GM12875 (cell line): ENCODE results near the gene OR7A10.

ENCODE experiments used
- H3K4me3 ChIP-seq: one replicate; pipeline ENCODE4 v1.5.1; 2011; ENCODE audit warnings: low read depth, low read length, control low read depth
- TF ChIP-seq, protein P1 (sequence below): IDR thresholded peaks from 2 replicates; pipeline ENCODE4 v1.5.1; 2011; ENCODE audit warnings: low read depth, mild to moderate bottlenecking, control low read depth, inconsistent platforms, low read length, moderate library complexity, borderline replicate concordance; ENCODE audit not compliant: insufficient read depth

Gene OR7A10

DNA sequence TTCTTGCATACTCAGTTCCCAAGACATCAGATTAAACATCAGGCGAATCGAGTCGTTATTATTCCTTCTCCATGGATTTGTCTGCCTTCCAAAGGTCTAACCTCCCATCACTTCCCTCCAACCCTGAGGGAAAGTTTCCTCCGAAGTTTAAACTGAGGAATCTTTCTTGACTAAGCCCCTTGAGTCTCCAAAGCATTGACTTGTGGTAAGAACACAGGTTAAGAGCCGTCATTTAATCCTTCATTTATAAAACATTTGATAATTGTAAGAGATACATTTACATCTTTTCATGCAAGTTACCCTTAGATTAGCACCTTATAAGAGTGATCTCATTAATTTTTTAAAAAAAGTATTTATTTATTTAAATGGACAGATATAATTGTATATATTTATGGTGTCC, at the start of gene OR7A10:
OR7A10 (minus strand) TSS at position 101 of the 400 bp plus-strand sequence. CDS start 7,045 bp downstream, outside the sequence.
- TF ChIP-seq, protein P1, sequence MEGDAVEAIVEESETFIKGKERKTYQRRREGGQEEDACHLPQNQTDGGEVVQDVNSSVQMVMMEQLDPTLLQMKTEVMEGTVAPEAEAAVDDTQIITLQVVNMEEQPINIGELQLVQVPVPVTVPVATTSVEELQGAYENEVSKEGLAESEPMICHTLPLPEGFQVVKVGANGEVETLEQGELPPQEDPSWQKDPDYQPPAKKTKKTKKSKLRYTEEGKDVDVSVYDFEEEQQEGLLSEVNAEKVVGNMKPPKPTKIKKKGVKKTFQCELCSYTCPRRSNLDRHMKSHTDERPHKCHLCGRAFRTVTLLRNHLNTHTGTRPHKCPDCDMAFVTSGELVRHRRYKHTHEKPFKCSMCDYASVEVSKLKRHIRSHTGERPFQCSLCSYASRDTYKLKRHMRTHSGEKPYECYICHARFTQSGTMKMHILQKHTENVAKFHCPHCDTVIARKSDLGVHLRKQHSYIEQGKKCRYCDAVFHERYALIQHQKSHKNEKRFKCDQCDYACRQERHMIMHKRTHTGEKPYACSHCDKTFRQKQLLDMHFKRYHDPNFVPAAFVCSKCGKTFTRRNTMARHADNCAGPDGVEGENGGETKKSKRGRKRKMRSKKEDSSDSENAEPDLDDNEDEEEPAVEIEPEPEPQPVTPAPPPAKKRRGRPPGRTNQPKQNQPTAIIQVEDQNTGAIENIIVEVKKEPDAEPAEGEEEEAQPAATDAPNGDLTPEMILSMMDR = no peak
- H3K4me3 ChIP-seq = no peak within 1 kb of the TSS

DNA sequence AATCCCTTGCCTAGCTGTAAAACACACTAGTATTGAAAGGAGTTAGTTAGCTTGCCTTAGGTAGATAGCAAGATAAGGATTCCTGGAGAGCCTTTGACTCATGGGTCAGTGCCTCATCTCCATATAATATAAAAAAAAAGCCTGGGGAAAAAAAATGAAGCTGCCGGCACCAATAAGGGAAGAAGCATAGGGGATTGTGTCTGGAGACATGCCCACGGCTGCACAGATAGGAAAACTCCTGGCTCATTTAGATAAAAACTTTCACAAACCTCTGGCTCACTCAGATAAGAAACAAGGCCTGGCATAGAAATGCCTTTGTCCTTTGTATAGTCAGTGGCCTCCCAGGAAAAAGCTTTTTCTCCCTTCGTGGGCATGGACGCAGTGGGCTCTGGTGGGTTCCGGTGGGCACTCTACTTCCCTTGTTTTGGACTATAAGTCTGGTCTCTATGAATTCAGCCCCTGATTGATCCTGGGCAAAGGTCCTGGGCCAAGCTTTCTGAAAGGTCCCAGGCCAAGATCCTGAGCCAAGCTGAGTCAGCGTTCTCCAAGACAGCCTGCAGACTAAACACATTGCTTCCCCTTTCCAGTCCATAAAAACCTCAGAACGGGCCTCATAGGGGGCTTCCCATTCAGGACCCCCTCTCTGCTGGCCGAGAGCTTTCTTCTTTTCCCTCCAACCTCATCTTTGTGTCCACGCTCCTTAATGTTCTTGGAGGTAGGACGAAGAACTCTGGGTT, 42.1 kb upstream of the OR7A10 start:
- no peak overlapping the region for H3K4me3 ChIP-seq
- TF ChIP-seq, protein P1 = no peak

DNA sequence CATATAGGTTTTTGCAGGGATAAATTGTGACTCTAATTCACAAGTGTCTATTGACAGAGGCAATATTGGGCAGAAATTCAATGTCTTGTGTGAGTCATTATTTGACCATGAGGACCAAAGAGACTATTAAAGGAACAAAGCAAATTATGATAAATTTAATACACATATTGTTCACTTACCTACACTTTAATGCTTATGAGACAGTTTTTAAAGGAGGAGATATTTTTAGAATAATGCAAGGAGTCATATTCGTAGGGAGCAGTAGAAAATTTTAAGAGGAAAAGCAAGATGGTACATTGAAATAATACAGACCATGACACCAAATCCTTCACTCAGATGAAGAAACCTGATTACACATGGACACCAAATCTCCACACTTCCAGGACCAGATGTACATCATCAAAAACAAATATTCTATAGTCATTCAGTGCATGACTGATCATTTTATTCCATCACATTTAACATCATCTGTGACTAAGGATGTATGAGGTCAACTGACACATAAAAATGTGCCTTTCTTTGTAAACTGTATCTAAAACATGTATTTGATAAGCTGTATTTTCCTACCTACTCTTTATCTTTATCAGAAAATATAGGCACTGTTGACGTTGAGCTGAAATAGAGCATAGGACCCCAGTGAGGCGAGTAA, 41.4 kb upstream of the OR7A10 start:
- TF ChIP-seq, protein P1 = no peak
- no peak overlapping the region for H3K4me3 ChIP-seq

DNA sequence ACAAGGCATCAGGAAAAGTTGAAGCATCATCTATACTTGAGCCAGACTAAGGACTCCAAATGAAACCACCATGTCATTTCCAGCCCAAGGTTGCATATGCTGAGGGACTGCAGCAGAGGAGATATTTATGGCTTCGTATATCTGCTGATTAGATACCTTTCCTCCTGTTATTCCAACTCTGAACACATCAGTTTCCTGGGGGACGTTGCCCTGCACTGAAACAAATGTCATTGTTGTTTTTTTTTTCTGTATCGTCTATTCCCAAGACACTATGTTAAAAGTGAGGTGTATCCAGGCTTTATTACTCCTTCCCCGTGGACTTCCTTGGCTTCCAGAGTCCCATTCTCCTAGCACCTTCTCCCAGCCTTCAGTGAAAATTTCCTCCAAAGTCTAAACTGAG, 37.3 kb upstream of the OR7A10 start, which contains the start of gene OR7A17:
OR7A17 (minus strand) TSS at position 101 of the 400 bp plus-strand sequence. CDS start 4,777 bp downstream, outside the sequence.
- no peak within 1 kb of the TSS for H3K4me3 ChIP-seq

DNA sequence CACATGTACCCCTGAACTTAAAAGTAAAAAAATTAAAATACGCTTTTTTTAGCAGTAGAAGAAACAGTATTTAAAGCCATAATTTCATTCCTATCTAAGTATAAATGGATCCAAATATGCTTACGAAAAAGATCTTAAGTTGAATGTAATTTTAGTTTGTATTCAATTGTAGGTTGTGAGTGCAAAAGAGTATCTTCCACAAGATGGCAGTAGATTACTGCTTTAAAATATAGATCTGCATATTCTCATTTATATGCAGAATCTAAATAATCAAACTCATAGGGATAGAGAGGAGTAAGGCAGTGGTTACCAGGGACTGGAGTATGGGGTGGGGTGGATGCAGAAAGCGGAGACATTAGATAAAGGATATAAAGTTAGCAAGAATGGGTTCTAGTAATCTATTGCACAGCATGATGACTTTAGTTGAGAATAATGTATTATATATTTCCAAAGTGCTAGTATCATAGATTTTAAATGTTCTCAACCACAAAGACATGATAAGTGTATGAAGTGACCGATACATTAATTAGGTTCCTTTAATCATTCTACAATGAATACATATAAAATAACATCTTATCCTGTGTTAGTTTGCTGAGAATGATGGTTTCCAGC, 23.0 kb upstream of the OR7A10 start:
- TF ChIP-seq, protein P1 = peak; percentile 25; the same call in 1 of the 2 replicates
- no peak overlapping the region for H3K4me3 ChIP-seq

More for the DNA sequence above, 37.3 kb upstream of the OR7A10 start, which contains the start of gene OR7A17:
- TF ChIP-seq, protein P1 = no peak

DNA sequence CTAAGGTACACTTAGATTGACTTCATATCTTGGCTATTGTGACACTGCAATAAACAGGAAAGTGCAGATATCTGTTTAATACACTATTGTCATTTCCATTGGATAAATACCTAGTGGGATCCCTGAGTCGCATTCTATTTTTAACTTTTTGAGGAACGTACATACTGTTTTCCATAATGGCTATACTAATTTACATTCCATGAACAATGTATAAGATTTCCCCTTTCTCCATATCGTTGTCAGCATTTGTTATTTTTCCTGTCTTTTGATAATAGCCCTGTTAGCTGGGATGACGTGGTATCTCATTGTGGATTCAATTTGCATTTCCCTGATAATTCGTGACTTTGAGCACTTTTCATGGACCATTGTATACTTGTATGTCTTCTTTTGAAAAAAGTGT, 19.8 kb upstream of the OR7A10 start:
- no peak overlapping the region for H3K4me3 ChIP-seq
- TF ChIP-seq, protein P1 = no peak
